Measurements from ENCODE around the gene DNAJA1. TPM values are rescaled to one million over a fixed set of nuclear protein-coding genes. Genes with fewer than 3 reads are reported as not detected.

The DNAJA1 gene
- polyA plus RNA-seq, 1 experiment = 237 TPM

DNA sequence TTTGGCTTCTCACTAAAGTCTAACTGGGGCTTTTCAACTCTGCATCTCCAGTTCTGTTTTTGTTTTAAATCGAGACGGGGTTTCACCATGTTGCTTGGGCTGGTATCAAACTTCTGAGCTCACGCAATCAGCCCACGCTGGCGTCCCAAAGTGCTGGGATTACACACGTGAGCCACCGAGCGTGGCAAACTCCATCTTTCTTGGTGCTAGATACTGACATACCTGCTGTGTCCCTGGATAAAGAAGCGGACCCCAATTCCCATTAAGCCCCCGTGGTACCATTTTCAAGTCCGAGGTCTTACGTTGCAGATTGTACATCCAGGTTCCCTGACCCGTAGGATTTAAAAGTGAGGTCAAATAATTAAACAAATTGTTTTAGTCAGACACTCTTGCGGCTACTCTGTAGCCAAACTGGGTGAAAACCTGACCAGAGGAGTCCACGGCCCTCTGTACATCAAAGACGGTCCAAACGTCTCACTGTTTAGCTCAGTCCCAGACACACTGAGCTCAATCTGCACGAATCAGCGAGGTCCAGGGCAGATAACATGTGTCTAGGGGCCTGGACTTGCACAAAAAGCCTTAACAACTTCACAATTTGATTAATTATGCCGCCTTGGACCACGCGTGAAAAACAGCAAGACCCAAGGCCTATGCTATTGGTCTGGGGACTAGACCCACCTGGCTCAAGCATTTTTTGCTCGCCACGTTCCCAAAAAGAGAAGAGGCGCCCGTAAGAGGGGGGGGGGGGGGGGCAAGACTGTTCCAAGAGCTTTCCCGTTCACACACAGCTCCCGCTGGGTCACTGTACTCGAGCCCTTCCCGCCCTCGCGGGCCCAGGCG lies 727 bp upstream of the DNAJA1 start:
- TF ChIP-seq, protein P1, sequence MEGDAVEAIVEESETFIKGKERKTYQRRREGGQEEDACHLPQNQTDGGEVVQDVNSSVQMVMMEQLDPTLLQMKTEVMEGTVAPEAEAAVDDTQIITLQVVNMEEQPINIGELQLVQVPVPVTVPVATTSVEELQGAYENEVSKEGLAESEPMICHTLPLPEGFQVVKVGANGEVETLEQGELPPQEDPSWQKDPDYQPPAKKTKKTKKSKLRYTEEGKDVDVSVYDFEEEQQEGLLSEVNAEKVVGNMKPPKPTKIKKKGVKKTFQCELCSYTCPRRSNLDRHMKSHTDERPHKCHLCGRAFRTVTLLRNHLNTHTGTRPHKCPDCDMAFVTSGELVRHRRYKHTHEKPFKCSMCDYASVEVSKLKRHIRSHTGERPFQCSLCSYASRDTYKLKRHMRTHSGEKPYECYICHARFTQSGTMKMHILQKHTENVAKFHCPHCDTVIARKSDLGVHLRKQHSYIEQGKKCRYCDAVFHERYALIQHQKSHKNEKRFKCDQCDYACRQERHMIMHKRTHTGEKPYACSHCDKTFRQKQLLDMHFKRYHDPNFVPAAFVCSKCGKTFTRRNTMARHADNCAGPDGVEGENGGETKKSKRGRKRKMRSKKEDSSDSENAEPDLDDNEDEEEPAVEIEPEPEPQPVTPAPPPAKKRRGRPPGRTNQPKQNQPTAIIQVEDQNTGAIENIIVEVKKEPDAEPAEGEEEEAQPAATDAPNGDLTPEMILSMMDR (IDR thresholded peaks at IDR 0.05; ENCODE audit: low read depth, low read length) = no peak
- Histone ChIP-seq H3K27ac (ENCODE audit: low read depth, low read length) (peak overlapping the region; percentile 77), H3K27me3 (ENCODE audit: control insufficient read depth, insufficient read depth, low read length) (no peaks in the 10 kb centered on the region), H3K4me3 (ENCODE audit: low read depth, low read length) (peak overlapping the region; percentile 99), H3K9me3 (ENCODE audit: control insufficient read depth, insufficient read depth, low read length) (no peaks in the 10 kb centered on the region; the same call in 1 of the 2 replicates)
- POLR2A ChIA-PET = interaction anchor here (0.6 to 3.2 kb wide), 41 partner anchors 8 to 645 kb away, joined by 3 to 26 read pairs (median 5); partner anchors contain the start of genes ACO1, APTX, BAG1 and CHMP5
- DNase-seq (ENCODE audit: low read depth, low spot score) = no peak
- CTCF ChIA-PET = interaction anchor here (0.6 to 1.7 kb wide), 5 partner anchors 10 to 645 kb away, joined by 3 to 5 read pairs (median 3); no protein-coding TSS in a partner anchor

DNA sequence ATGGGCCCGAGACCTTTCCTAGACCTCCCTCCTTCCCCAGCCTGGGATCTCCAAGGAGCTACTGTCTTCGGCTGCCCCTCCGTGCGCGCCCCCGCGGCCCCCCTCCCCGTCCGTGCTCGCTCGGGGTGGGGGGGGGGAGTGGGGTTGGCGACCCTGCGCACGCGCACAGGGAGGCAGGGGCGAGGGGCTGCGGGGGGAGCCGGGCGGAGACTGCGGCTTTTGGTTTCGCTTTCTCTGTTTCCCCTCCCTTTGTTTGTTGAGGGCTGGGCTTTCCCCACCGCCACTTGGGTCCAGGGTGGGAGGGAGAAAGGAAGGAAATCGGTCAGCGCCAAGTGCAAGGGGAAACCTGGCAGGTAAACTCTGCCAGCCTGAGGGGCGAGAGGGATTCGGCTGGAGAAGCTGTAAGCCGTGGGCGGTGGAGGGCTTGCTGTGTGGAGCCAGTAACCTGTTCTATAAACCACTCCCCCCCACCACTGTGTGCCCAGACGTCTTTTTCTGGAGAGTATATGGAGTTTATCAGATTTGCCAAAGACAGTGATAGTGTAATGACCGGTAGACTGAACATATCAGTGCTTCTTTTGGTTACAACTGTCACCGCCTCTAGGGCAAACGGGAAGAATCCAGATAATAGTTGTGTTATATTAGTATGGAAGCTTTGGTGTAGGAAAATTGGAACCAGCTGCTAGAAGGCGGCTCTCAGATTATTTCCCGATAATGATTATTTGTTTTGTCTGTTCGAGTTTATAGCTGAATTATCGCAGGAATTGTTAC lies 684 bp downstream of the DNAJA1 start:
- TF ChIP-seq, protein P1 (IDR thresholded peaks at IDR 0.05; ENCODE audit: low read depth, low read length) = no peak
- ChIA-PET CTCF (interaction anchor here (0.7 to 1.7 kb wide), 3 partner anchors 427 to 647 kb away, joined by 3 to 5 read pairs (median 3); no protein-coding TSS in a partner anchor), POLR2A (interaction anchor here (0.6 to 3.2 kb wide), 15 partner anchors 11 to 646 kb away, joined by 3 to 26 read pairs (median 7); partner anchors contain the start of genes ACO1, NFX1, SMIM27 and TOPORS)
- no peaks in the 10 kb centered on the region for H3K27me3 ChIP-seq (ENCODE audit: control insufficient read depth, insufficient read depth, low read length)
- no peak for DNase-seq (ENCODE audit: low read depth, low spot score)
- H3K4me3 ChIP-seq (ENCODE audit: low read depth, low read length) = peak overlapping the region; percentile 99
- no peaks in the 10 kb centered on the region; the same call in 1 of the 2 replicates for H3K9me3 ChIP-seq (ENCODE audit: control insufficient read depth, insufficient read depth, low read length)
- peak overlapping the region; percentile 94 for H3K27ac ChIP-seq (ENCODE audit: low read depth, low read length)

DNA sequence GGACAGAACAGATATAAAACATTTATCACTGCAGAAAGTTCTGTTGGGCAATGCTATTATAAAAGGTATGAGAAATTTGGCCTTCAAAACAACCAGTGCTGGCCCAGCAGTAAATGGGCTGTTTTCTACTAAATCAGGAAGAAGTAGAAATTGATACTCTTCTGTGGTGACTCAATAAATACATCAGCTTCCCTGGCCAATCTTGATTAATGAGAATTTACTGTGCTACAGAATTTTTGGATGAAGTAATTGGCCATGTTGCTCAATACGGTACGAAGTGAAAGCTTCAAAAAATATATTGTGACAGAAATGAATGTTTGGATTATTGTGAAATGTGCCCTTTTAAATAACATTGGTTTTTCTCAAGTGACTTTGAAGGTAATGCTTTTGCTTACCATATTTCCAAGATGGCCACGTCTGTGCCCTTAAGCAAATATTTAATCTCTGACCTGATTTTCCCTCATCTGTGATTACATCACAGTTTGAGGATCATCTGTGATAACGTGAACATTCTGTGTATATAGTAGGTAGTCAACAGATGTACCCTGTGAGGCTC lies 4.2 kb downstream of the DNAJA1 start:
- ChIA-PET POLR2A (interaction anchor here (0.6 kb wide), 1 partner anchor 563 kb away, joined by 7 read pairs; no protein-coding TSS in a partner anchor), CTCF (interaction anchor here (1.5 kb wide), 1 partner anchor 449 kb away, joined by 3 read pairs; no protein-coding TSS in a partner anchor)
- Histone ChIP-seq H3K27me3 (ENCODE audit: control insufficient read depth, insufficient read depth, low read length) (no peaks in the 10 kb centered on the region), H3K4me3 (ENCODE audit: low read depth, low read length) (peak overlapping the region; percentile 26; the same call in 1 of the 2 replicates), H3K27ac (ENCODE audit: low read depth, low read length) (no peak overlapping the region), H3K9me3 (ENCODE audit: control insufficient read depth, insufficient read depth, low read length) (no peaks in the 10 kb centered on the region; the same call in 1 of the 2 replicates)
- TF ChIP-seq, protein P1 (IDR thresholded peaks at IDR 0.05; ENCODE audit: low read depth, low read length) = no peak
- peak; percentile 38 for DNase-seq (ENCODE audit: low read depth, low spot score)

DNA sequence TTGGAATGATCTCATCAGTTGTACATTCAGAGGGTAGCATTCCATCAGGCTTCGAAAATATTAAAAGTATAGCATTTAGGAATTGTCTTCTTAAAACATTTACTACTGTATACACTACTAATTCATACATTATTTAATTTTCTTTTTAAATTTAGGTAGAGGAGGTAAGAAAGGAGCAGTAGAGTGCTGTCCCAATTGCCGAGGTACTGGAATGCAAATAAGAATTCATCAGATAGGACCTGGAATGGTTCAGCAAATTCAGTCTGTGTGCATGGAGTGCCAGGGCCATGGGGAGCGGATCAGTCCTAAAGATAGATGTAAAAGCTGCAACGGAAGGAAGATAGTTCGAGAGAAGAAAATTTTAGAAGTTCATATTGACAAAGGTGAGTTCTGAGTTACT lies 5.2 kb downstream of the DNAJA1 start:
- H3K27me3 ChIP-seq (ENCODE audit: control insufficient read depth, insufficient read depth, low read length) = no peaks in the 10 kb centered on the region
- TF ChIP-seq, protein P1 (IDR thresholded peaks at IDR 0.05; ENCODE audit: low read depth, low read length) = no peak
- POLR2A ChIA-PET = no interaction called here

More for the DNA sequence above, 5.2 kb downstream of the DNAJA1 start:
- Histone ChIP-seq H3K27ac (ENCODE audit: low read depth, low read length) (no peak overlapping the region), H3K9me3 (ENCODE audit: control insufficient read depth, insufficient read depth, low read length) (no peaks in the 10 kb centered on the region; the same call in 1 of the 2 replicates), H3K4me3 (ENCODE audit: low read depth, low read length) (no peak overlapping the region)
- CTCF ChIA-PET = interaction anchor here (0.5 to 1.5 kb wide), 2 partner anchors 345 to 450 kb away, joined by 3 read pairs; no protein-coding TSS in a partner anchor
- no peak for DNase-seq (ENCODE audit: low read depth, low spot score)

All from AG04450 (cell line).